ENCODE results near the gene ARHGEF37. TPM values are rescaled to one million over a fixed set of nuclear protein-coding genes. Genes with fewer than 3 reads are reported as not detected.
A peak's percentile ranks its signal among the peaks of the same experiment; 100 is the strongest.

Gene ARHGEF37
- total RNA-seq, 1 donor from 2014 or later = 9.2 TPM

GRCh38 chr5:149632311-149633251 is 51.3 kb downstream of the ARHGEF37 start:
- FAIRE-seq = peak; percentile 88

DNA sequence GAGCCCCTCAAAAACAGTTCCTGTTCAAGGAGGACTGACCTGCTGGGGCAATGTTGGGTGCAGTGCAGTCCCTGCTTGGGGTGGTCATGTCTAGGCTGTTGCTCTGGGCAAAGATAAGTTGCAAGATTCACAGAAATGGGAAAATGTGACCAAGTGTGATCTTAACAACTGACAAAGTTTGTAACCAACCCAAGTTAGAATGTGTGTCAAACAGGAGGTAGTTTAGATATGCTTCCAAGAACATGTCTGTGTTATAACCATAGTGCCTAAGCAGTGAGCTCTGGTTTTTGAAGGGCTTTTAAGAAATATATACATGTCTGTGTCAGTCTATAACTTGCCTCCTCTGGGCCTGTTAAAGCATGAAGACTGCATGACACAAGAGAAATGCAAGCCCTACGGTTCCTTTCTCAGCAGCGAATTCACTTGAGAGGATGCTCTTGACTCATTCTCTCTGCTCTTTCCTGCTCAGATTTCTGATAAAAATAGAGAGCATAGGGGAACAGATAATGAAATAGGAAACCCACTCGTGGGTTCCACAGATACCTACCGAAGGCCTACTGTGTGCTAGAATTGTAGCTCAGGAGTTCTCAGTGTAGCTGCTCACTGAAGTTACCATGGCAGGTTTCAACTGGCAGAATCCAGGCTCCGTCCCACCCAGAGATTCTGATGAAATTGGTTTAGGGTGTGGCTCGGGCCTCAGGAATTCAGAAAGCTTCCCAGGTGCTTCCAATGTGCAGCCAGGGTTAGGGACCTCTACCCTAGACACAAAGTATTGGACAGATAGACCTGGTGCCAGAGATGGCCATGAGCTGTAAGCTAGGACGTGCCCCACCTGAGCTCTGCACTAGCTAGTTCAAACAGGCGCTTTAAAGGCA is 52.4 kb downstream of the ARHGEF37 start:
- peaks cover 1% of the 10 kb centered on the region for H3K36me3 ChIP-seq (ENCODE audit: control insufficient read depth, insufficient read depth, low read length)
- FAIRE-seq = peak; percentile 40
- no peaks in the 10 kb centered on the region for H3K27me3 ChIP-seq (ENCODE audit: control insufficient read depth, insufficient read depth, low read length)
- DNase-seq (ENCODE audit: low read depth) = peak; percentile 92
- H3K4me3 ChIP-seq (ENCODE audit: low read depth, low read length) = no peak overlapping the region
- no peak for TF ChIP-seq CTCF (IDR thresholded peaks at IDR 0.05; ENCODE audit: insufficient read depth, low read length, severe bottlenecking)

More at GRCh38 chr5:149632311-149633251, 51.3 kb downstream of the ARHGEF37 start:
- Histone ChIP-seq H3K36me3 (ENCODE audit: control insufficient read depth, insufficient read depth, low read length) (peaks cover 1% of the 10 kb centered on the region), H3K27me3 (ENCODE audit: control insufficient read depth, insufficient read depth, low read length) (no peaks in the 10 kb centered on the region), H3K4me3 (ENCODE audit: low read depth, low read length) (no peak overlapping the region)
- peak; percentile 98 for DNase-seq (ENCODE audit: low read depth)
- TF ChIP-seq CTCF (IDR thresholded peaks at IDR 0.05; ENCODE audit: insufficient read depth, low read length, severe bottlenecking) = no peak

GRCh38 chr5:149635394-149635793 is 54.1 kb downstream of the ARHGEF37 start:
- Histone ChIP-seq H3K27me3 (ENCODE audit: control insufficient read depth, insufficient read depth, low read length) (no peaks in the 10 kb centered on the region), H3K36me3 (ENCODE audit: control insufficient read depth, insufficient read depth, low read length) (no peaks in the 10 kb centered on the region), H3K4me3 (ENCODE audit: low read depth, low read length) (no peak overlapping the region)
- FAIRE-seq (no peak), DNase-seq (ENCODE audit: low read depth) (peak; percentile 97)
- no peak for TF ChIP-seq CTCF (IDR thresholded peaks at IDR 0.05; ENCODE audit: insufficient read depth, low read length, severe bottlenecking)

- H3K4me3 ChIP-seq (ENCODE audit: low read depth, low read length) = no peak overlapping the region
- H3K36me3 ChIP-seq (ENCODE audit: control insufficient read depth, insufficient read depth, low read length) = no peaks in the 10 kb centered on the region
- no peak for TF ChIP-seq CTCF (IDR thresholded peaks at IDR 0.05; ENCODE audit: insufficient read depth, low read length, severe bottlenecking)
- no peaks in the 10 kb centered on the region for H3K27me3 ChIP-seq (ENCODE audit: control insufficient read depth, insufficient read depth, low read length)
- FAIRE-seq = no peak
- no peak for DNase-seq (ENCODE audit: low read depth)
These were observed 55.0 kb downstream of the ARHGEF37 start for GRCh38 chr5:149636191-149636860.

- FAIRE-seq (no peak), DNase-seq (ENCODE audit: low read depth) (peak; percentile 54)
- peak; percentile 77 for TF ChIP-seq CTCF (IDR thresholded peaks at IDR 0.05; ENCODE audit: insufficient read depth, low read length, severe bottlenecking)
- H3K36me3 ChIP-seq (ENCODE audit: control insufficient read depth, insufficient read depth, low read length) = no peaks in the 10 kb centered on the region
- H3K4me3 ChIP-seq (ENCODE audit: low read depth, low read length) = no peak overlapping the region
- no peaks in the 10 kb centered on the region for H3K27me3 ChIP-seq (ENCODE audit: control insufficient read depth, insufficient read depth, low read length)
These were observed 55.6 kb downstream of the ARHGEF37 start for GRCh38 chr5:149636861-149637246.

All from bronchial epithelial cell (primary cell).